NT2/D1 (cell line): ENCODE data around the gene RYR2.

ENCODE experiments used
- SUZ12 ChIP-seq: IDR thresholded peaks from 2 replicates; pipeline ENCODE4 v1.6.1; 2011; ENCODE audit not compliant: insufficient read length, insufficient read depth; ENCODE audit errors: extremely low read depth
- ZNF274 ChIP-seq: IDR thresholded peaks from 2 replicates; pipeline ENCODE4 v1.6.1; 2011; ENCODE audit warnings: mild to moderate bottlenecking, low read depth, low read length

DNA sequence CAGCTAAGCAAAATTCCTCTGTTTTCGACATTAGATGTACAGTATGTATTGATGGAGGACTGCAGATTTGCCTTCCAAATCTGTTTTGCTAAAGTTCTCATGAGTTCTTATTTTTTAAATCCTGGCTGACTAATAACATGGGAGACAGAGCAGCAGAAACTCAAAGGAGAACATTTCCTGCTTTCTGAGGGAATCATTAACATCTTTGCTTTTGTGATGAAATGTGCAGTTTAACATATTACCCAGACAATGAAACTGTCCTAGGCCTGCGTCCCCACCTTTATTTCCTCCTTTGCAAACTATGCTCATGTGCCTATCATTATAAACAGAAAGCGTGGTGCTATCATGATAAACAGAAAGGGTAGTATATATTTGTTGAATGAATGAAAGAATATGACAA lies 698.9 kb downstream of the RYR2 start:
- TF ChIP-seq ZNF274 (no peak), SUZ12 (no peak)
